GM23338 (cell line): ENCODE results near the gene ABCB11. TPM values are rescaled to one million over a fixed set of nuclear protein-coding genes. Genes with fewer than 3 reads are reported as not detected.

Experiments
- ATAC-seq: fragments of 200-7000 bp; cut with Tn5 transposase; 3 replicates; pipeline ENCODE4 v1.9.1; 2020
- DNase-seq: peaks from one replicate; pipeline ENCODE4 v3.0.0-alpha.2; 2015; ENCODE audit warnings: low spot score
- H2AFZ ChIP-seq: fragments of 200-600 bp; sonication (generic); 2 replicates; pipeline ENCODE4 v1.8.0; 2016; ENCODE audit warnings: antibody characterized with exemption, mild to moderate bottlenecking, moderate library complexity
- H3F3A ChIP-seq: fragments of 200-600 bp; sonication (generic); replicated peaks from 2 replicates; pipeline ENCODE4 v1.8.0; 2017; ENCODE audit warnings: antibody characterized with exemption, mixed run types, low read depth
- H3K27ac ChIP-seq: fragments of 200-600 bp; sonication (generic); 2 replicates; pipeline ENCODE4 v1.6.1; 2016; ENCODE audit warnings: low read depth
- H3K27me3 ChIP-seq: fragments of 200-600 bp; sonication (generic); 2 replicates; pipeline ENCODE4 v1.8.0; 2016; ENCODE audit warnings: mild to moderate bottlenecking, mixed run types, moderate library complexity; ENCODE audit not compliant: insufficient read depth
- H3K36me3 ChIP-seq: fragments of 200-600 bp; sonication (generic); 2 replicates; pipeline ENCODE4 v1.8.0; 2016; ENCODE audit warnings: mild to moderate bottlenecking; ENCODE audit not compliant: insufficient read depth
- H3K4me1 ChIP-seq: fragments of 200-600 bp; sonication (generic); 2 replicates; pipeline ENCODE4 v1.8.0; 2016; ENCODE audit warnings: mild to moderate bottlenecking, moderate library complexity; ENCODE audit not compliant: insufficient read depth
- H3K4me2 ChIP-seq: fragments of 200-600 bp; sonication (generic); 2 replicates; pipeline ENCODE4 v1.7.1; 2017; ENCODE audit warnings: mixed run types
- H3K4me3 ChIP-seq: fragments of 200-600 bp; sonication (generic); 2 replicates; pipeline ENCODE4 v1.6.1; 2016; ENCODE audit warnings: mixed run types
- H3K79me2 ChIP-seq: fragments of 200-600 bp; sonication (generic); replicated peaks from 2 replicates; pipeline ENCODE4 v1.8.0; 2017; ENCODE audit warnings: mild to moderate bottlenecking; ENCODE audit not compliant: insufficient read depth
- H3K9me2 ChIP-seq: fragments of 200-600 bp; sonication (generic); 2 replicates; pipeline ENCODE4 v1.8.0; 2017; ENCODE audit not compliant: insufficient read depth
- H4K20me1 ChIP-seq: fragments of 200-600 bp; sonication (generic); replicated peaks from 2 replicates; pipeline ENCODE4 v1.8.0; 2017; ENCODE audit warnings: mild to moderate bottlenecking; ENCODE audit not compliant: insufficient read depth
- H3K27ac Mint-ChIP-seq: 2 replicates; pipeline ENCODE4 v1.8.0; 2020; ENCODE audit warnings: inconsistent platforms, mild to moderate bottlenecking, moderate library complexity, mixed read lengths
- H3K27me3 Mint-ChIP-seq: 3 replicates; pipeline ENCODE4 v1.8.0; 2022; ENCODE audit warnings: low read depth, mild to moderate bottlenecking, moderate library complexity, mixed read lengths, inconsistent platforms; ENCODE audit not compliant: insufficient read depth, poor library complexity
- H3K36me3 Mint-ChIP-seq: 3 replicates; pipeline ENCODE4 v1.8.0; 2021; ENCODE audit warnings: low read depth, mild to moderate bottlenecking, inconsistent platforms, moderate library complexity, mixed read lengths
- H3K4me1 Mint-ChIP-seq: 3 replicates; pipeline ENCODE4 v1.8.0; 2020; ENCODE audit warnings: mild to moderate bottlenecking, inconsistent platforms, mixed read lengths
- H3K4me3 Mint-ChIP-seq: 3 replicates; pipeline ENCODE4 v1.8.0; 2021; ENCODE audit warnings: moderate library complexity, mild to moderate bottlenecking, inconsistent platforms, mixed read lengths
- H3K9me3 Mint-ChIP-seq: 3 replicates; pipeline ENCODE4 v1.8.0; 2020; ENCODE audit warnings: moderate library complexity, mild to moderate bottlenecking, inconsistent platforms, mixed read lengths
- CREB1 ChIP-seq: fragments of 250-450 bp; sonication (Bioruptor Pico); IDR thresholded peaks from 2 replicates; pipeline ENCODE4 v1.5.0; 2020; ENCODE audit warnings: low read depth, mild to moderate bottlenecking, moderate library complexity
- CTCF ChIP-seq, 2 experiments: fragments of 200-600 bp in 1 of 2; sonication (generic) in 1 of 2; conservative IDR thresholded peaks; 2 replicates each; pipeline versions ENCODE4 v1.5.1 to v1.6.1; 2016 to 2017; ENCODE audit warnings: antibody characterized with exemption in 2 of 2, low read depth in 2 of 2, mild to moderate bottlenecking in 2 of 2, moderate library complexity in 1 of 2
- ETS1 ChIP-seq: IDR thresholded peaks from 2 replicates; pipeline ENCODE4 v1.6.1; 2016; ENCODE audit warnings: antibody characterized with exemption
- EZH2 ChIP-seq: fragments of 200-600 bp; sonication (generic); IDR thresholded peaks from one replicate; pipeline ENCODE4 v1.8.0; 2017; ENCODE audit warnings: antibody characterized with exemption, mild to moderate bottlenecking, low read depth; ENCODE audit not compliant: unreplicated experiment
- EZH2phosphoT487 ChIP-seq: fragments of 200-600 bp; sonication (generic); IDR thresholded peaks from one replicate; pipeline ENCODE4 v1.8.1; 2018; ENCODE audit warnings: antibody characterized with exemption; ENCODE audit not compliant: unreplicated experiment
- JUNB ChIP-seq: IDR thresholded peaks from one replicate; pipeline ENCODE4 v1.6.1; 2016; ENCODE audit warnings: antibody characterized with exemption; ENCODE audit not compliant: unreplicated experiment
- NANOG ChIP-seq: IDR thresholded peaks from 2 replicates; pipeline ENCODE4 v1.6.1; 2016; ENCODE audit warnings: antibody characterized with exemption, borderline replicate concordance
- REST ChIP-seq: IDR thresholded peaks from one replicate; pipeline ENCODE4 v1.6.1; 2018; ENCODE audit warnings: antibody characterized with exemption; ENCODE audit not compliant: unreplicated experiment
- STAT1 ChIP-seq: IDR thresholded peaks from one replicate; pipeline ENCODE4 v1.6.1; 2016; ENCODE audit warnings: antibody characterized with exemption; ENCODE audit not compliant: unreplicated experiment
- ZNF114 ChIP-seq: fragments of 250-450 bp; sonication (Bioruptor Pico); IDR thresholded peaks from 2 replicates; pipeline ENCODE4 v1.5.0; 2020; ENCODE audit warnings: mild to moderate bottlenecking, moderate library complexity
- ZNF331 ChIP-seq: fragments of 250-450 bp; sonication (Bioruptor Pico); IDR thresholded peaks from 2 replicates; pipeline ENCODE4 v1.5.0; 2020; ENCODE audit warnings: low read depth, mild to moderate bottlenecking, moderate library complexity
- polyA plus RNA-seq: library from polyadenylated mRNA; unstranded; fragments of >200 nt; fragmentation: Nextera tagmentation; extraction: Ambion mirVana; gene quantifications from 2 replicates; pipeline ENCODE4 v1.2.1, GENCODE V29; 2016
- total RNA-seq: library from RNA; depleted of rRNA; stranded (reverse); fragments of >200 nt; shearing (Covaris generic); gene quantifications from 2 replicates; pipeline ENCODE4 v1.2.3, GENCODE V29; 2014

Gene ABCB11
- total and polyA plus RNA-seq, 2 experiments from 2014 or later: not detected

GRCh38 chr2:169013628-169014026 lies 17.5 kb downstream of the ABCB11 start (continued):
- TF ChIP-seq CTCF (conservative IDR thresholded peaks at IDR 0.05; ENCODE audit: low read depth in 2 of 2) (no peak), ETS1 (no peak), REST (no peak), EZH2phosphoT487 (no peak)

GRCh38 chr2:169012812-169013627 lies 18.1 kb downstream of the ABCB11 start:
- Mint-ChIP-seq H3K4me3 (no peak overlapping the region), H3K4me1 (peaks cover 10% of the 10 kb centered on the region; the same call in 2 of the 3 replicates), H3K27me3 (no peaks in the 10 kb centered on the region), H3K27ac (no peak overlapping the region), H3K9me3 (no peaks in the 10 kb centered on the region), H3K36me3 (no peaks in the 10 kb centered on the region)
- 0 out of 2 replicates have a peak, but pooled peaks cover 9% of the 10 kb centered on the region for H3K4me1 ChIP-seq
- ATAC-seq: no peak
- H3K4me2 ChIP-seq: no peak overlapping the region
- no peaks in the 10 kb centered on the region for H4K20me1 ChIP-seq
- H3K36me3 ChIP-seq: no peaks in the 10 kb centered on the region
- no peak overlapping the region for H3K4me3 ChIP-seq
- no peaks in the 10 kb centered on the region for H3K79me2 ChIP-seq
- no peak overlapping the region for H2AFZ ChIP-seq
- DNase-seq: no peak
- H3F3A ChIP-seq: no peaks in the 10 kb centered on the region
- no peaks in the 10 kb centered on the region for H3K27me3 ChIP-seq
- no peak overlapping the region for H3K27ac ChIP-seq
- H3K9me2 ChIP-seq: peaks cover 4% of the 10 kb centered on the region
- TF ChIP-seq STAT1 (no peak), ZNF331 (CRISPR knock-in tag) (no peak), CREB1 (no peak), ETS1 (no peak), EZH2 (no peak), EZH2phosphoT487 (no peak), CTCF (conservative IDR thresholded peaks at IDR 0.05; ENCODE audit: low read depth in 2 of 2) (no peak), NANOG (no peak), JUNB (no peak), ZNF114 (no peak), REST (no peak)
